ENCODE data around the gene ZNF570.
A peak's percentile ranks its signal among the peaks of the same experiment; 100 is the strongest.

Gene ZNF570

GRCh38 chr19:37484406-37485168 lies 15.4 kb downstream of the ZNF570 start (continued):
- TF ChIP-seq ZNF174 (tag by site-specific recombination; IDR thresholded peaks at IDR 0.05) (0 out of 2 replicates have a peak, but pooled peaks have one; percentile 75), ZNF404 (tag by site-specific recombination; IDR thresholded peaks at IDR 0.05) (no peak), ZNF138 (tag by site-specific recombination; IDR thresholded peaks at IDR 0.05; ENCODE audit: borderline replicate concordance) (0 out of 2 replicates have a peak, but pooled peaks have one; percentile 4), EGR2 (tag by site-specific recombination; IDR thresholded peaks at IDR 0.05; ENCODE audit: low read depth) (no peak), SETDB1 (IDR thresholded peaks at IDR 0.05; ENCODE audit: insufficient read length, low read length) (peak; percentile 99), ZNF274 (IDR thresholded peaks at IDR 0.05; ENCODE audit: low read length) (peak; percentile 93), ZNF274 (tag by site-specific recombination; IDR thresholded peaks at IDR 0.05; ENCODE audit: borderline replicate concordance) (peak; percentile 95), BCL11B (tag by site-specific recombination; IDR thresholded peaks at IDR 0.05; ENCODE audit: low read depth) (no peak), MEIS1 (CRISPR knock-in tag; IDR thresholded peaks at IDR 0.05; ENCODE audit: borderline replicate concordance) (no peak), ZNF488 (tag by site-specific recombination; IDR thresholded peaks at IDR 0.05) (no peak), BCL6B (tag by site-specific recombination; IDR thresholded peaks at IDR 0.05) (no peak)
- TF ChIP-seq, protein P1, sequence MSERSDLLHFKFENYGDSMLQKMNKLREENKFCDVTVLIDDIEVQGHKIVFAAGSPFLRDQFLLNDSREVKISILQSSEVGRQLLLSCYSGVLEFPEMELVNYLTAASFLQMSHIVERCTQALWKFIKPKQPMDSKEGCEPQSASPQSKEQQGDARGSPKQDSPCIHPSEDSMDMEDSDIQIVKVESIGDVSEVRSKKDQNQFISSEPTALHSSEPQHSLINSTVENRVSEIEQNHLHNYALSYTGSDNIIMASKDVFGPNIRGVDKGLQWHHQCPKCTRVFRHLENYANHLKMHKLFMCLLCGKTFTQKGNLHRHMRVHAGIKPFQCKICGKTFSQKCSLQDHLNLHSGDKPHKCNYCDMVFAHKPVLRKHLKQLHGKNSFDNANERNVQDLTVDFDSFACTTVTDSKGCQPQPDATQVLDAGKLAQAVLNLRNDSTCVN (tag by site-specific recombination; optimal IDR thresholded peaks at IDR 0.05) = no peak

GRCh38 chr19:37492213-37492612 lies 23.1 kb downstream of the ZNF570 start:
- Histone ChIP-seq H3K4me1 (ENCODE audit: control insufficient read depth, insufficient read depth, low read length) (no peaks in the 10 kb centered on the region), H3K36me3 (ENCODE audit: control insufficient read depth in 2 of 2, insufficient read depth in 1 of 2, low read length in 2 of 2) (no peaks in the 10 kb centered on the region; a peak in 1 of 3 replicates), H3K9me3 (ENCODE audit: control insufficient read depth, insufficient read depth, low read depth, low read length) (peaks cover 19% of the 10 kb centered on the region), H3K4me3 (ENCODE audit: low read depth, low read length) (no peak overlapping the region), H3K27ac (ENCODE audit: extremely low read depth, low read depth, low read length) (no peak overlapping the region)
- TF ChIP-seq ZNF610 (tag by site-specific recombination; IDR thresholded peaks at IDR 0.05; ENCODE audit: borderline replicate concordance) (no peak), MEIS1 (CRISPR knock-in tag; IDR thresholded peaks at IDR 0.05; ENCODE audit: borderline replicate concordance) (no peak), ZNF280D (tag by site-specific recombination; IDR thresholded peaks at IDR 0.05) (peak; percentile 91)
- ChIA-PET CTCF (no interaction called here), POLR2A (no interaction called here)

DNA sequence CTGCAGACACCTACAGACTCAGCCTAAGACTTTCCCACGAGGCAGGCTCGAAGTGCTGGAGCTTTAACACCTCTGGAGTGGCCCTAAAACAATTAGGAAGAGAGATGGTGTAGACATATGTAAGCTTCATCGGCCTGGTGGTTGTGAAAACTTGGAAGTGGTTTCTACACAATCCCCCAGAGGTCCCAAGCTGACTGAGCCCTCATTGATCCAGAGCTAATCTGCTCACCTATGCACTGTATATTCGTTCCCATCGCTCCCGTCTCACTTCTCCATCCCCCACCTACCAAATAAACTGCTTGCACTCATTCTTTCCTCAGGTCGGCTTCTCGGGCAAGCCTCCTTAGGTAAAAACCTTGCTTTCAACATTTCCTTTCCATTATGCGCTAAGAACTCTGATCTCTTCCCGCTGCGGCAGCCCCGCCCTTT lies 36.8 kb downstream of the ZNF570 start:
- H3K4me3 ChIP-seq (ENCODE audit: low read depth, low read length) = peak overlapping the region; percentile 53
- H3K27ac ChIP-seq (ENCODE audit: extremely low read depth, low read depth, low read length) = peak overlapping the region; percentile 68
- no peaks in the 10 kb centered on the region for H3K4me1 ChIP-seq (ENCODE audit: control insufficient read depth, insufficient read depth, low read length)
- ChIA-PET CTCF (no interaction called here), POLR2A (interaction anchor here (0.5 to 2.8 kb wide), 20 partner anchors 8 to 933 kb away, joined by 3 to 29 read pairs (median 4); partner anchors contain the start of genes SIPA1L3, ZFP30, ZNF420 and ZNF527)
- H3K9me3 ChIP-seq (ENCODE audit: control insufficient read depth, insufficient read depth, low read depth, low read length) = peaks cover 2% of the 10 kb centered on the region; the same call in 1 of the 2 replicates
- TF ChIP-seq ZNF214 (tag by site-specific recombination; IDR thresholded peaks at IDR 0.05; ENCODE audit: borderline replicate concordance) (no peak), ZNF692 (tag by site-specific recombination; IDR thresholded peaks at IDR 0.05) (0 out of 2 replicates have a peak, but pooled peaks have one; percentile 65), MZF1 (tag by site-specific recombination; IDR thresholded peaks at IDR 0.05; ENCODE audit: borderline replicate concordance) (0 out of 2 replicates have a peak, but pooled peaks have one; percentile 7), REPIN1 (tag by site-specific recombination; IDR thresholded peaks at IDR 0.05; ENCODE audit: low read depth) (0 out of 2 replicates have a peak, but pooled peaks have one; percentile 22), SP7 (tag by site-specific recombination; IDR thresholded peaks at IDR 0.05) (peak; percentile 10; the same call in 1 of the 2 replicates), YY1 (tag by site-specific recombination; IDR thresholded peaks at IDR 0.05) (no peak), GLI2 (tag by site-specific recombination; IDR thresholded peaks at IDR 0.05; ENCODE audit: borderline replicate concordance, low read depth) (no peak), PRDM1 (tag by site-specific recombination; IDR thresholded peaks at IDR 0.05) (peak; percentile 91)
- H3K36me3 ChIP-seq (ENCODE audit: control insufficient read depth in 2 of 2, insufficient read depth in 1 of 2, low read length in 2 of 2) = peaks cover 24 to 26% of the 10 kb centered on the region in 2 experiments

Measured in HEK293 (cell line).